GM23338 (cell line): ENCODE measurements around the gene SFI1. TPM values are rescaled to one million over a fixed set of nuclear protein-coding genes. Genes with fewer than 3 reads are reported as not detected.

Experiments used
- ATAC-seq: fragments of 200-7000 bp; cut with Tn5 transposase; 3 replicates; pipeline ENCODE4 v1.9.1; 2020
- DNase-seq: peaks from one replicate; pipeline ENCODE4 v3.0.0-alpha.2; 2015; ENCODE audit warnings: low spot score
- H2AFZ ChIP-seq: fragments of 200-600 bp; sonication (generic); 2 replicates; pipeline ENCODE4 v1.8.0; 2016; ENCODE audit warnings: antibody characterized with exemption, mild to moderate bottlenecking, moderate library complexity
- H3F3A ChIP-seq: fragments of 200-600 bp; sonication (generic); replicated peaks from 2 replicates; pipeline ENCODE4 v1.8.0; 2017; ENCODE audit warnings: antibody characterized with exemption, mixed run types, low read depth
- H3K27ac ChIP-seq: fragments of 200-600 bp; sonication (generic); 2 replicates; pipeline ENCODE4 v1.6.1; 2016; ENCODE audit warnings: low read depth
- H3K27me3 ChIP-seq: fragments of 200-600 bp; sonication (generic); 2 replicates; pipeline ENCODE4 v1.8.0; 2016; ENCODE audit warnings: mild to moderate bottlenecking, mixed run types, moderate library complexity; ENCODE audit not compliant: insufficient read depth
- H3K36me3 ChIP-seq: fragments of 200-600 bp; sonication (generic); 2 replicates; pipeline ENCODE4 v1.8.0; 2016; ENCODE audit warnings: mild to moderate bottlenecking; ENCODE audit not compliant: insufficient read depth
- H3K4me1 ChIP-seq: fragments of 200-600 bp; sonication (generic); 2 replicates; pipeline ENCODE4 v1.8.0; 2016; ENCODE audit warnings: mild to moderate bottlenecking, moderate library complexity; ENCODE audit not compliant: insufficient read depth
- H3K4me2 ChIP-seq: fragments of 200-600 bp; sonication (generic); 2 replicates; pipeline ENCODE4 v1.7.1; 2017; ENCODE audit warnings: mixed run types
- H3K4me3 ChIP-seq: fragments of 200-600 bp; sonication (generic); 2 replicates; pipeline ENCODE4 v1.6.1; 2016; ENCODE audit warnings: mixed run types
- H3K79me2 ChIP-seq: fragments of 200-600 bp; sonication (generic); replicated peaks from 2 replicates; pipeline ENCODE4 v1.8.0; 2017; ENCODE audit warnings: mild to moderate bottlenecking; ENCODE audit not compliant: insufficient read depth
- H3K9me2 ChIP-seq: fragments of 200-600 bp; sonication (generic); 2 replicates; pipeline ENCODE4 v1.8.0; 2017; ENCODE audit not compliant: insufficient read depth
- H4K20me1 ChIP-seq: fragments of 200-600 bp; sonication (generic); replicated peaks from 2 replicates; pipeline ENCODE4 v1.8.0; 2017; ENCODE audit warnings: mild to moderate bottlenecking; ENCODE audit not compliant: insufficient read depth
- H3K27ac Mint-ChIP-seq: 2 replicates; pipeline ENCODE4 v1.8.0; 2020; ENCODE audit warnings: inconsistent platforms, mild to moderate bottlenecking, moderate library complexity, mixed read lengths
- H3K27me3 Mint-ChIP-seq: 3 replicates; pipeline ENCODE4 v1.8.0; 2022; ENCODE audit warnings: low read depth, mild to moderate bottlenecking, moderate library complexity, mixed read lengths, inconsistent platforms; ENCODE audit not compliant: insufficient read depth, poor library complexity
- H3K36me3 Mint-ChIP-seq: 3 replicates; pipeline ENCODE4 v1.8.0; 2021; ENCODE audit warnings: low read depth, mild to moderate bottlenecking, inconsistent platforms, moderate library complexity, mixed read lengths
- H3K4me1 Mint-ChIP-seq: 3 replicates; pipeline ENCODE4 v1.8.0; 2020; ENCODE audit warnings: mild to moderate bottlenecking, inconsistent platforms, mixed read lengths
- H3K4me3 Mint-ChIP-seq: 3 replicates; pipeline ENCODE4 v1.8.0; 2021; ENCODE audit warnings: moderate library complexity, mild to moderate bottlenecking, inconsistent platforms, mixed read lengths
- H3K9me3 Mint-ChIP-seq: 3 replicates; pipeline ENCODE4 v1.8.0; 2020; ENCODE audit warnings: moderate library complexity, mild to moderate bottlenecking, inconsistent platforms, mixed read lengths
- CREB1 ChIP-seq: fragments of 250-450 bp; sonication (Bioruptor Pico); IDR thresholded peaks from 2 replicates; pipeline ENCODE4 v1.5.0; 2020; ENCODE audit warnings: low read depth, mild to moderate bottlenecking, moderate library complexity
- CTCF ChIP-seq, 2 experiments: fragments of 200-600 bp in 1 of 2; sonication (generic) in 1 of 2; conservative IDR thresholded peaks; 2 replicates each; pipeline versions ENCODE4 v1.5.1 to v1.6.1; 2016 to 2017; ENCODE audit warnings: antibody characterized with exemption in 2 of 2, low read depth in 2 of 2, mild to moderate bottlenecking in 2 of 2, moderate library complexity in 1 of 2
- ETS1 ChIP-seq: IDR thresholded peaks from 2 replicates; pipeline ENCODE4 v1.6.1; 2016; ENCODE audit warnings: antibody characterized with exemption
- EZH2 ChIP-seq: fragments of 200-600 bp; sonication (generic); IDR thresholded peaks from one replicate; pipeline ENCODE4 v1.8.0; 2017; ENCODE audit warnings: antibody characterized with exemption, mild to moderate bottlenecking, low read depth; ENCODE audit not compliant: unreplicated experiment
- EZH2phosphoT487 ChIP-seq: fragments of 200-600 bp; sonication (generic); IDR thresholded peaks from one replicate; pipeline ENCODE4 v1.8.1; 2018; ENCODE audit warnings: antibody characterized with exemption; ENCODE audit not compliant: unreplicated experiment
- JUNB ChIP-seq: IDR thresholded peaks from one replicate; pipeline ENCODE4 v1.6.1; 2016; ENCODE audit warnings: antibody characterized with exemption; ENCODE audit not compliant: unreplicated experiment
- NANOG ChIP-seq: IDR thresholded peaks from 2 replicates; pipeline ENCODE4 v1.6.1; 2016; ENCODE audit warnings: antibody characterized with exemption, borderline replicate concordance
- REST ChIP-seq: IDR thresholded peaks from one replicate; pipeline ENCODE4 v1.6.1; 2018; ENCODE audit warnings: antibody characterized with exemption; ENCODE audit not compliant: unreplicated experiment
- ZNF331 ChIP-seq: fragments of 250-450 bp; sonication (Bioruptor Pico); IDR thresholded peaks from 2 replicates; pipeline ENCODE4 v1.5.0; 2020; ENCODE audit warnings: low read depth, mild to moderate bottlenecking, moderate library complexity
- ZNF462 ChIP-seq: fragments of 250-450 bp; sonication (Bioruptor Pico); IDR thresholded peaks from 2 replicates; pipeline ENCODE4 v1.5.0; 2020; ENCODE audit warnings: mild to moderate bottlenecking, moderate library complexity
- polyA plus RNA-seq: library from polyadenylated mRNA; unstranded; fragments of >200 nt; fragmentation: Nextera tagmentation; extraction: Ambion mirVana; gene quantifications from 2 replicates; pipeline ENCODE4 v1.2.1, GENCODE V29; 2016
- total RNA-seq: library from RNA; depleted of rRNA; stranded (reverse); fragments of >200 nt; shearing (Covaris generic); gene quantifications from 2 replicates; pipeline ENCODE4 v1.2.3, GENCODE V29; 2014

SFI1 gene
- total and polyA plus RNA-seq, 2 experiments from 2014 or later, result 16.7 to 25.6 TPM

- no peak overlapping the region for H2AFZ ChIP-seq
- TF ChIP-seq EZH2, result no peak
- no peak for TF ChIP-seq ETS1
- no peak for TF ChIP-seq CTCF (conservative IDR thresholded peaks at IDR 0.05; ENCODE audit: low read depth in 2 of 2)
- no peak for TF ChIP-seq ZNF462 (CRISPR knock-in tag)
- no peak for TF ChIP-seq ZNF331 (CRISPR knock-in tag)
- TF ChIP-seq JUNB, result no peak
- TF ChIP-seq NANOG, result no peak
- no peak for TF ChIP-seq EZH2phosphoT487
- no peak for TF ChIP-seq CREB1 (CRISPR knock-in tag)
- TF ChIP-seq REST, result no peak
- peak overlapping the region; percentile 73; the same call in 1 of the 2 replicates for H3K4me2 ChIP-seq
- H3K9me3 Mint-ChIP-seq, result no peaks in the 10 kb centered on the region
- peak overlapping the region; percentile 54; the same call in 2 of the 3 replicates for H3K4me3 Mint-ChIP-seq
- H3K4me1 Mint-ChIP-seq, result peaks cover 39% of the 10 kb centered on the region
- no peaks in the 10 kb centered on the region for H3K36me3 ChIP-seq
- H3K9me2 ChIP-seq, result no peaks in the 10 kb centered on the region
- peak overlapping the region; percentile 78 for H3K27ac ChIP-seq
- H3K36me3 Mint-ChIP-seq, result peaks cover 4% of the 10 kb centered on the region; the same call in 2 of the 3 replicates
- peak; percentile 10 for ATAC-seq
- H3K27me3 ChIP-seq, result no peaks in the 10 kb centered on the region
- peak overlapping the region; percentile 77 for H3K27ac Mint-ChIP-seq
- no peak for DNase-seq
- H3K4me1 ChIP-seq, result peaks cover 19% of the 10 kb centered on the region
- peak overlapping the region; percentile 36; the same call in 1 of the 2 replicates for H3K4me3 ChIP-seq
- peaks cover 15% of the 10 kb centered on the region for H3K27me3 Mint-ChIP-seq
- peaks cover 6% of the 10 kb centered on the region for H3F3A ChIP-seq
- H4K20me1 ChIP-seq, result peaks cover 24% of the 10 kb centered on the region; the same call in 1 of the 2 replicates
- H3K79me2 ChIP-seq, result peaks cover 64% of the 10 kb centered on the region
Observed at GRCh38 chr22:31625257-31625640, 128.9 kb downstream of the SFI1 start.
